ENCODE results near the gene EIF2AK2. TPM values are rescaled to one million over a fixed set of nuclear protein-coding genes. Genes with fewer than 3 reads are reported as not detected.

EIF2AK2 gene
- total and polyA plus RNA-seq, 8 donors = 36.1 to 54.2 (median 37.9) TPM

- no peak overlapping the region for H3K4me3 ChIP-seq
- H3K9me3 ChIP-seq = no peaks in the 10 kb centered on the region
- no peak for DNase-seq
- ATAC-seq = no peak
- H3K36me3 ChIP-seq = peaks cover 0 to 90% of the 10 kb centered on the region in 2 donors
- no peak overlapping the region for H3K27ac ChIP-seq
- intact Hi-C loops (cut with DNase I) = no loop called here
- H3K4me1 ChIP-seq = no peaks in the 10 kb centered on the region
- no peak for TF ChIP-seq CTCF (IDR thresholded peaks at IDR 0.05)
- H3K27me3 ChIP-seq = no peaks in the 10 kb centered on the region
Measured at GRCh38 chr2:37098416-37099118, 58.2 kb downstream of the EIF2AK2 start.

GRCh38 chr2:37096568-37096967, 60.2 kb downstream of the EIF2AK2 start:
- DNase-seq (no peak), ATAC-seq (no peak)
- TF ChIP-seq CTCF (IDR thresholded peaks at IDR 0.05) = no peak
- intact Hi-C loops (cut with DNase I) = no loop called here
- Histone ChIP-seq H3K4me1 (no peaks in the 10 kb centered on the region), H3K27me3 (no peaks in the 10 kb centered on the region), H3K4me3 (no peak overlapping the region), H3K27ac (no peak overlapping the region), H3K9me3 (no peaks in the 10 kb centered on the region), H3K36me3 (peaks cover 0 to 87% of the 10 kb centered on the region in 2 donors)

GRCh38 chr2:37091873-37092272, 64.9 kb downstream of the EIF2AK2 start:
- no peak overlapping the region for H3K4me3 ChIP-seq
- no peaks in the 10 kb centered on the region for H3K27me3 ChIP-seq
- ATAC-seq = no peak
- peaks cover 0 to 80% of the 10 kb centered on the region in 2 donors for H3K36me3 ChIP-seq
- TF ChIP-seq CTCF (IDR thresholded peaks at IDR 0.05) = no peak
- intact Hi-C loops (cut with DNase I) = no loop called here
- peaks cover 0 to 14% of the 10 kb centered on the region in 2 donors for H3K4me1 ChIP-seq
- H3K27ac ChIP-seq = no peak overlapping the region
- no peaks in the 10 kb centered on the region for H3K9me3 ChIP-seq
- DNase-seq = no peak

- Histone ChIP-seq H3K4me3 (no peak overlapping the region), H3K4me1 (peaks cover 0 to 27% of the 10 kb centered on the region in 2 donors), H3K9me3 (no peaks in the 10 kb centered on the region), H3K27ac (no peak overlapping the region), H3K27me3 (no peaks in the 10 kb centered on the region), H3K36me3 (peaks cover 0 to 63% of the 10 kb centered on the region in 2 donors)
- intact Hi-C loops (cut with DNase I) = no loop called here
- no peak for TF ChIP-seq CTCF (IDR thresholded peaks at IDR 0.05)
- ATAC-seq = no peak
- no peak for DNase-seq
Measured at GRCh38 chr2:37090019-37090477, 66.7 kb downstream of the EIF2AK2 start.

GRCh38 chr2:37085731-37086147, 71.0 kb downstream of the EIF2AK2 start:
- intact Hi-C loops (cut with DNase I) = no loop called here
- no peak for TF ChIP-seq CTCF (IDR thresholded peaks at IDR 0.05)
- Histone ChIP-seq H3K9me3 (no peaks in the 10 kb centered on the region), H3K27me3 (no peaks in the 10 kb centered on the region), H3K27ac (no peak overlapping the region), H3K4me1 (peaks cover 0 to 56% of the 10 kb centered on the region in 2 donors), H3K4me3 (no peak overlapping the region), H3K36me3 (peaks cover 0 to 26% of the 10 kb centered on the region in 2 donors)
- DNase-seq (no peak), ATAC-seq (no peak)

Data from left lung (tissue), 10 donors.